ENCODE data around the gene CCDC90B. TPM values are rescaled to one million over a fixed set of nuclear protein-coding genes. Genes with fewer than 3 reads are reported as not detected.

The CCDC90B gene
- total and polyA plus RNA-seq, 2 of the 13 experiments (the other 11 are each of a cell fraction or from before 2014, with no cell fraction given) = 17.1 to 46.1 TPM

- no peak for TF ChIP-seq PBX3 (CRISPR knock-in tag; IDR thresholded peaks at IDR 0.05; ENCODE audit: borderline replicate concordance)
- TF ChIP-seq ERF (CRISPR knock-in tag; IDR thresholded peaks at IDR 0.05) = no peak
- TF ChIP-seq ZUFSP (CRISPR knock-in tag; IDR thresholded peaks at IDR 0.05; ENCODE audit: borderline replicate concordance) = no peak
- TF ChIP-seq ZGPAT (CRISPR knock-in tag; IDR thresholded peaks at IDR 0.05) = no peak
- no peak for TF ChIP-seq KLF9 (CRISPR knock-in tag; IDR thresholded peaks at IDR 0.05; ENCODE audit: low read depth)
- peak; percentile 38; the same call in 1 of the 2 replicates for TF ChIP-seq CHD4 (IDR thresholded peaks at IDR 0.05; ENCODE audit: borderline replicate concordance, low read length)
- no peak for TF ChIP-seq ZNF280D (CRISPR knock-in tag; IDR thresholded peaks at IDR 0.05)
- TF ChIP-seq MAFF (IDR thresholded peaks at IDR 0.05; ENCODE audit: low read depth, low read length) = 0 out of 2 replicates have a peak, but pooled peaks have one; percentile 13
- TF ChIP-seq HINFP (CRISPR knock-in tag; IDR thresholded peaks at IDR 0.05; ENCODE audit: low read depth) = no peak
- TF ChIP-seq KAT2B (IDR thresholded peaks at IDR 0.05; ENCODE audit: borderline replicate concordance, low read depth, low read length) = no peak
- no peak for TF ChIP-seq ZNF713 (CRISPR knock-in tag; IDR thresholded peaks at IDR 0.05)
- no peak for TF ChIP-seq ZNF674 (CRISPR knock-in tag; IDR thresholded peaks at IDR 0.05; ENCODE audit: low read depth)
Measured at GRCh38 chr11:83252266-83252665, 33.9 kb downstream of the CCDC90B start (continued).

All from HepG2 (cell line).